Bone marrow (tissue), 2 donors: ENCODE results near the gene ZNF540.
"Not testable (repeated sequence)": the region's sequence is repeated elsewhere in the genome, so short reads cannot be mapped to it uniquely, and the experiment has no call there.

Experiments
- DNase-seq, 2 donors: peaks; one replicate each; lab custom pipeline; 2025; lab: John Stamatoyannopoulos, UW

Gene ZNF540

GRCh38 chr19:37594304-37594981, at the start of gene ZNF540, which contains the start of gene ZNF571:
TSS of gene ZNF540 (plus strand) at chr19:37594876. CDS start at chr19:37598448, 3,572 bp downstream.
TSS of gene ZNF571 (minus strand) at chr19:37594792. CDS start at chr19:37586676, 8,116 bp downstream.
- peak; percentile 53 to 67 for DNase-seq

GRCh38 chr19:37551129-37551993, 43.3 kb upstream of the ZNF540 start:
- DNase-seq: peak in 1 of 2 donors; percentile 14

GRCh38 chr19:37563518-37563917, 31.2 kb upstream of the ZNF540 start:
- no peak for DNase-seq

- no peak for DNase-seq
These were observed 29.9 kb upstream of the ZNF540 start for GRCh38 chr19:37564624-37565369.

GRCh38 chr19:37565370-37565669, 29.4 kb upstream of the ZNF540 start:
- DNase-seq: no peak

- DNase-seq: no peak
These were observed 22.5 kb upstream of the ZNF540 start for GRCh38 chr19:37572203-37572602.

GRCh38 chr19:37583340-37583739, 11.3 kb upstream of the ZNF540 start:
- DNase-seq: no peak

- DNase-seq: no peak
These were observed 726 bp upstream of the ZNF540 start for GRCh38 chr19:37593996-37594303.

GRCh38 chr19:37594982-37595382, 306 bp downstream of the ZNF540 start:
- DNase-seq: peak in 1 of 2 donors; percentile 28

- DNase-seq: no peak
These were observed 40.7 kb downstream of the ZNF540 start for GRCh38 chr19:37635076-37636056.

- DNase-seq: no peak
These were observed 59.4 kb downstream of the ZNF540 start for GRCh38 chr19:37654118-37654517.

- peak; percentile 7 to 34 for DNase-seq
These were observed 60.1 kb downstream of the ZNF540 start for GRCh38 chr19:37654629-37655300.

- DNase-seq: peak; percentile 66 to 74
These were observed 60.6 kb downstream of the ZNF540 start, which contains the start of gene ZFP30 for GRCh38 chr19:37655301-37655688. TSS of gene ZFP30 (minus strand) at chr19:37655465. CDS start at chr19:37647822, 7,643 bp downstream.

GRCh38 chr19:37655689-37656371, 61.2 kb downstream of the ZNF540 start:
- peak; percentile 66 to 74 for DNase-seq

GRCh38 chr19:37657157-37657556, 62.5 kb downstream of the ZNF540 start:
- DNase-seq: not testable (repeated sequence)
